K562 (cell line): ENCODE data around the gene LILRB3. TPM values are rescaled to one million over a fixed set of nuclear protein-coding genes. Genes with fewer than 3 reads are reported as not detected.
A peak's percentile ranks its signal among the peaks of the same experiment; 100 is the strongest.

Experiments
- ATAC-seq: fragments of 200-7000 bp; cut with Tn5 transposase; 3 replicates; pipeline ENCODE4 v1.9.1; 2020; ENCODE audit warnings: moderate library complexity
- BruUV-seq: library from RNA; stranded (reverse); fragments of 400-500 nt; replicated peaks from 2 replicates; lab custom pipeline; 2021; lab: Mats Ljungman, UMichigan
- CTCF ChIA-PET: fragments of 300-600 bp; formaldehyde crosslinking; extraction: SDS; loops from one replicate; lab custom pipeline; 2021; ENCODE audit warnings: low intra/inter-chr PET ratio; lab: Yijun Ruan, JAX
- POLR2A ChIA-PET: fragments of 300-600, 350-650 bp; sonication (Branson Sonifier 250); formaldehyde crosslinking; extraction: SDS; loops from one replicate; lab custom pipeline; 2021; ENCODE audit warnings: antibody characterized with exemption, inconsistent platforms; lab: Yijun Ruan, JAX
- DNase-seq, 4 experiments: peaks; one replicate each; pipeline versions ENCODE4 v3.0.0 to v3.0.0-alpha.2; 2011 to 2018; ENCODE audit warnings: low spot score in 3 of 4, mixed read lengths in 3 of 4; ENCODE audit errors: extremely low read depth in 1 of 4
- FAIRE-seq: peaks from 2 replicates; lab custom pipeline; 2011; peaks lifted over from hg19 to GRCh38; lab: Jason Lieb, UNC
- H2AFZ ChIP-seq: 2 replicates; pipeline ENCODE4 v1.6.0; 2011; ENCODE audit warnings: low read depth, low read length, control low read depth, inconsistent platforms
- H3K27ac ChIP-seq: fragments of 200-600 bp; 3 replicates; pipeline ENCODE4 v1.8.0; 2011; ENCODE audit warnings: low read depth, mild to moderate bottlenecking, control low read depth, inconsistent platforms, low read length, moderate library complexity, mixed read lengths; ENCODE audit errors: extremely low read depth
- H3K27me3 ChIP-seq, 2 experiments: fragments of 300-600 bp in 1 of 2; 2 replicates in 1 of 2; 3 replicates in 1 of 2; pipeline versions ENCODE4 v1.6.0 to v1.8.0; 2011; ENCODE audit warnings: inconsistent platforms in 2 of 2, low read length in 2 of 2, mild to moderate bottlenecking in 1 of 2, mixed read lengths in 1 of 2, moderate library complexity in 1 of 2; ENCODE audit not compliant: control insufficient read depth in 2 of 2, insufficient read depth in 2 of 2
- H3K36me3 ChIP-seq: fragments of 300-600 bp; 3 replicates; pipeline ENCODE4 v1.8.0; 2011; ENCODE audit warnings: mild to moderate bottlenecking, low read length, inconsistent platforms; ENCODE audit not compliant: control insufficient read depth, insufficient read depth
- H3K4me1 ChIP-seq, 2 experiments: fragments of 200-600 bp in 1 of 2; replicated peaks in 1 of 2; 2 replicates in 1 of 2; 3 replicates in 1 of 2; pipeline versions ENCODE4 v1.5.1 to v1.8.0; 2011; ENCODE audit warnings: inconsistent platforms in 2 of 2, low read length in 2 of 2, mild to moderate bottlenecking in 1 of 2, mixed read lengths in 1 of 2, moderate library complexity in 1 of 2; ENCODE audit not compliant: control insufficient read depth in 2 of 2, insufficient read depth in 2 of 2
- H3K4me2 ChIP-seq: 2 replicates; pipeline ENCODE4 v1.6.1; 2011; ENCODE audit warnings: low read length, control low read depth, inconsistent platforms, mixed read lengths; ENCODE audit not compliant: insufficient read depth
- H3K4me3 ChIP-seq: fragments of 200-600 bp; sonication (generic), shearing (Covaris generic); 2 replicates; pipeline ENCODE4 v1.5.1; 2016; ENCODE audit warnings: control low read depth, inconsistent platforms
- H3K79me2 ChIP-seq: fragments of 200-600 bp; 3 replicates; pipeline ENCODE4 v1.8.0; 2011; ENCODE audit warnings: low read length, inconsistent platforms; ENCODE audit not compliant: control insufficient read depth, insufficient read depth
- H3K9ac ChIP-seq, 2 experiments: 2 replicates each; pipeline versions ENCODE4 v1.6.0 to v1.6.1; 2011; ENCODE audit warnings: low read depth in 2 of 2, low read length in 2 of 2, control low read depth in 1 of 2, inconsistent platforms in 1 of 2, mild to moderate bottlenecking in 1 of 2, mixed read lengths in 1 of 2; ENCODE audit not compliant: insufficient read depth in 1 of 2
- H3K9me1 ChIP-seq: one replicate; pipeline ENCODE4 v1.6.0; 2011; ENCODE audit warnings: inconsistent platforms, mild to moderate bottlenecking, low read length, moderate library complexity; ENCODE audit not compliant: control insufficient read depth, insufficient read depth
- H3K9me3 ChIP-seq: replicated peaks from 2 replicates; pipeline ENCODE4 v1.5.1; 2011; ENCODE audit warnings: low read depth, low read length, inconsistent platforms; ENCODE audit not compliant: control insufficient read depth, insufficient read depth
- H4K20me1 ChIP-seq: replicated peaks from 2 replicates; pipeline ENCODE4 v1.6.1; 2011; ENCODE audit warnings: low read length, inconsistent platforms, mixed read lengths; ENCODE audit not compliant: control insufficient read depth, insufficient read depth
- CEBPB ChIP-seq: fragments of 450-650 bp; IDR thresholded peaks from 2 replicates; pipeline ENCODE4 v1.6.1; 2016; ENCODE audit warnings: missing genetic modification characterization, missing compliant biosample characterization
- CEBPG ChIP-seq, 3 experiments: fragments of 200-800 bp in 1 of 3; sonication (Bioruptor generic) in 1 of 3; sonication (generic) in 1 of 3; formaldehyde crosslinking in 1 of 3; IDR thresholded peaks in 2 of 3; conservative IDR thresholded peaks in 1 of 3; 2 replicates each; pipeline versions ENCODE4 v1.6.1 to v1.8.0; 2016 to 2022; ENCODE audit warnings: missing compliant biosample characterization in 2 of 3, missing genetic modification characterization in 2 of 3, mild to moderate bottlenecking in 1 of 3, missing genetic modification reagents in 1 of 3
- RBM14 ChIP-seq: fragments of 200-400 bp; formaldehyde crosslinking; IDR thresholded peaks from 2 replicates; pipeline ENCODE4 v1.6.1; 2018; ENCODE audit warnings: low read depth, mild to moderate bottlenecking, low read length, moderate library complexity, borderline replicate concordance; ENCODE audit not compliant: insufficient read depth
- WGBS: fragments of 100-300 bp; shearing (Covaris generic); methylation state at CpG from one replicate; pipeline ENCODE4 v1.1.6; 2016; ENCODE audit warnings: low coverage, mixed read lengths; ENCODE audit not compliant: insufficient coverage; ENCODE audit errors: missing lambda C conversion rate; 5-methylcytosine and 5-hydroxymethylcytosine counted together
- in situ Hi-C: fragments of 300-500 bp; cut with MboI; formaldehyde crosslinking; loops from 4 replicates; pipeline ENCODE4 v1.15.0; 2018; ENCODE audit warnings: inconsistent platforms, mixed read lengths
- intact Hi-C: fragments of 100-400 bp; cut with micrococcal nuclease; formaldehyde crosslinking; loops from 2 replicates; pipeline ENCODE4 v1.14.2; 2022
- polyA plus RNA-seq, 8 experiments: library from polyadenylated mRNA; depleted of rRNA in 4 of 8; stranded (reverse) in 5 of 8; unstranded in 3 of 8; fragments of >200 nt; fragmentation: Nextera tagmentation in 2 of 8; fragmentation: Illumina TruSeq in 1 of 8; extraction: Ambion mirVana in 2 of 8; extraction: Trizol in 1 of 8; gene quantifications; 2 replicates each; pipeline versions ENCODE4 v1.2.1 to v1.2.3, GENCODE V29; 2011 to 2014; ENCODE audit warnings: inconsistent platforms in 1 of 8, missing spikeins in 1 of 8
- total RNA-seq, 7 experiments: library from RNA; depleted of rRNA in 6 of 7; stranded (reverse); fragments of >200 nt in 6 of 7; fragmentation: Illumina TruSeq in 2 of 7; extraction: Trizol in 2 of 7; gene quantifications; 2 replicates each; pipeline versions ENCODE4 v1.2.1 to v1.2.3, GENCODE V29; 2011 to 2021; ENCODE audit warnings: low replicate concordance in 1 of 7

The LILRB3 gene
- total and polyA plus RNA-seq, 9 of the 15 experiments (the other 6 are each of a cell fraction or from before 2014, with no cell fraction given), result 0.01 to 0.09 TPM; not detected in 7

- Histone ChIP-seq H3K36me3 (peaks cover 64% of the 10 kb centered on the region), H3K4me2 (peak overlapping the region; percentile 89), H3K27ac (peak overlapping the region; percentile 96), H3K9ac (peak overlapping the region; percentile 98 to 99), H3K4me1 (peaks cover 30 to 39% of the 10 kb centered on the region in 2 experiments), H2AFZ (no peak overlapping the region), H3K4me3 (peak overlapping the region; percentile 68), H4K20me1 (peaks cover 60% of the 10 kb centered on the region), H3K27me3 (no peaks in the 10 kb centered on the region), H3K79me2 (peaks cover 67% of the 10 kb centered on the region), H3K9me3 (no peaks in the 10 kb centered on the region), H3K9me1 (peaks cover 11% of the 10 kb centered on the region)
- WGBS, result under 1% methylated on average over 13 of the region's 13 CpGs
- ATAC-seq (no peak), FAIRE-seq (no peak), DNase-seq (no peak)
- in situ Hi-C loops, result no loop called here
- no TSS peak for BruUV-seq
- intact Hi-C loops, result loop anchor here (2.0 kb wide), 1 partner anchor 65 kb away; the partner anchor contains the start of gene CNOT3
- CTCF ChIA-PET, result no interaction called here
- TF ChIP-seq CEBPG (CRISPR knock-in tag; IDR thresholded peaks at IDR 0.05), result peak; percentile 20; the same call in 1 of the 2 replicates
- peak in 1 of 2 experiments; percentile 40; a peak in 1 of 4 replicates for TF ChIP-seq CEBPG (tag; conservative IDR thresholded peaks at IDR 0.05 in 1 of 2, IDR thresholded peaks at IDR 0.05 in 1 of 2)
- 0 out of 2 replicates have a peak, but pooled peaks have one; percentile 28 for TF ChIP-seq CEBPB
- TF ChIP-seq RBM14, result no peak
- POLR2A ChIA-PET, result interaction anchor here (0.6 to 5.3 kb wide), 9 partner anchors 9 to 87 kb away, joined by 3 to 206 read pairs (median 8); partner anchors contain the start of genes LENG1, MBOAT7, PRPF31 and TFPT
These were observed 20.8 kb downstream of the LILRB3 start for GRCh38 chr19:54201980-54202379.
